ENCODE data around the gene LAMA3. TPM values are rescaled to one million over a fixed set of nuclear protein-coding genes. Genes with fewer than 3 reads are reported as not detected.

The LAMA3 gene
- total RNA-seq, 4 donors from 2014 or later: 46.3 to 80.6 (median 67.1) TPM

DNA sequence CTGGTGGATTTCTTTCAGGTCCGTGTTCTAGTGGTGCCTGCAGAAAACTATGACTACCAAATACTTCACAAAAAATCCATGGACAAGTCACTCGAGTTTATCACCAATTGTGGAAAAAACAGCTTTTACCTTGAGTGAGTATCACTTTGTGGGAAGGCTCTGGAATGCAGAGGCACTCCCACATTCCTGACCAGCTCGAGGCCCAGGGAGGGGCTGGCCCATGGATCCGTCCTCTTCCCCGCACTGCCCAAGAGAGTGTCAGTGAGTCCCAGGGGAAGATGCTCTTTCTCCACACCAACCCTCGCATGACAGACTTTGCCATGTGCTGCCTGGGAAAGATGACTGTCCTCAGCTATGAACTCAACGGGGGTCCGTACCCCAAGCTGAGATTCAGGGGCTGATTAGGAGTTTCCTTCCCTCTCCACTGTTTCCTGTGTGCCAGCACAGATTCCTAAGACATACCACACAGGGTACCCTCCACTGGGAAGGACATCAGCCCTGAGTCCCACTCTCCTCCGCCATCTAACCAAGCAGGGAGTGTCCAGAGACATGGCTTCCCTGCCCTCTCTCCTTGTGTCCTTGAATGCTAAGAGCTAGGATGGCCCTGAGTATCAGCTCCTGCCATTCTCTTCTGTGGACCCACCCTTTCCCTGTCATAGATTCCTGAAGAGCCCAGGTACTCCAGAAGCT is 155.9 kb downstream of the LAMA3 start:
- TF ChIP-seq, protein P1, sequence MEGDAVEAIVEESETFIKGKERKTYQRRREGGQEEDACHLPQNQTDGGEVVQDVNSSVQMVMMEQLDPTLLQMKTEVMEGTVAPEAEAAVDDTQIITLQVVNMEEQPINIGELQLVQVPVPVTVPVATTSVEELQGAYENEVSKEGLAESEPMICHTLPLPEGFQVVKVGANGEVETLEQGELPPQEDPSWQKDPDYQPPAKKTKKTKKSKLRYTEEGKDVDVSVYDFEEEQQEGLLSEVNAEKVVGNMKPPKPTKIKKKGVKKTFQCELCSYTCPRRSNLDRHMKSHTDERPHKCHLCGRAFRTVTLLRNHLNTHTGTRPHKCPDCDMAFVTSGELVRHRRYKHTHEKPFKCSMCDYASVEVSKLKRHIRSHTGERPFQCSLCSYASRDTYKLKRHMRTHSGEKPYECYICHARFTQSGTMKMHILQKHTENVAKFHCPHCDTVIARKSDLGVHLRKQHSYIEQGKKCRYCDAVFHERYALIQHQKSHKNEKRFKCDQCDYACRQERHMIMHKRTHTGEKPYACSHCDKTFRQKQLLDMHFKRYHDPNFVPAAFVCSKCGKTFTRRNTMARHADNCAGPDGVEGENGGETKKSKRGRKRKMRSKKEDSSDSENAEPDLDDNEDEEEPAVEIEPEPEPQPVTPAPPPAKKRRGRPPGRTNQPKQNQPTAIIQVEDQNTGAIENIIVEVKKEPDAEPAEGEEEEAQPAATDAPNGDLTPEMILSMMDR (IDR thresholded peaks at IDR 0.05): no peak
- TF ChIP-seq EP300 (IDR thresholded peaks at IDR 0.05) (no peak), POLR2A (IDR thresholded peaks at IDR 0.05) (no peak)
- 59 to 64% methylated on average over 9 of the region's 9 CpGs for WGBS, 2 donors
- DNase-seq (ENCODE audit: low spot score in 2 of 2): no peak
- H3K27ac ChIP-seq: peak overlapping the region in 1 of 4 donors; percentile 46
- peaks cover 0 to 66% (median 0%) of the 10 kb centered on the region in 3 donors for H3K36me3 ChIP-seq
- no peaks in the 10 kb centered on the region for H3K9me3 ChIP-seq
- no peak overlapping the region for H3K4me3 ChIP-seq
- H3K4me1 ChIP-seq: no peaks in the 10 kb centered on the region
- no peaks in the 10 kb centered on the region for H3K27me3 ChIP-seq

GRCh38 chr18:23845988-23846630 is 156.9 kb downstream of the LAMA3 start:
- H3K9me3 ChIP-seq: no peaks in the 10 kb centered on the region
- no peak overlapping the region for H3K27ac ChIP-seq
- 94 to 95% methylated on average over 15 of the region's 15 CpGs for WGBS, 2 donors
- DNase-seq (ENCODE audit: low spot score in 2 of 2): no peak
- no peaks in the 10 kb centered on the region for H3K27me3 ChIP-seq
- no peak for TF ChIP-seq EP300 (IDR thresholded peaks at IDR 0.05)
- TF ChIP-seq, protein P1 (IDR thresholded peaks at IDR 0.05): no peak
- TF ChIP-seq POLR2A (IDR thresholded peaks at IDR 0.05): no peak
- H3K36me3 ChIP-seq: peaks cover 0 to 72% (median 0%) of the 10 kb centered on the region in 3 donors
- no peak overlapping the region for H3K4me3 ChIP-seq
- H3K4me1 ChIP-seq: no peaks in the 10 kb centered on the region

- Histone ChIP-seq H3K36me3 (peaks cover 0 to 69% (median 0%) of the 10 kb centered on the region in 3 donors), H3K27me3 (no peaks in the 10 kb centered on the region), H3K27ac (no peak overlapping the region), H3K4me3 (no peak overlapping the region), H3K9me3 (no peaks in the 10 kb centered on the region), H3K4me1 (no peaks in the 10 kb centered on the region)
- DNase-seq (ENCODE audit: low spot score in 2 of 2): no peak
- 87 to 91% methylated on average over 17 of the region's 19 CpGs for WGBS, 2 donors
- no peak for TF ChIP-seq POLR2A (IDR thresholded peaks at IDR 0.05)
These were observed 158.2 kb downstream of the LAMA3 start for GRCh38 chr18:23847321-23847986.

DNA sequence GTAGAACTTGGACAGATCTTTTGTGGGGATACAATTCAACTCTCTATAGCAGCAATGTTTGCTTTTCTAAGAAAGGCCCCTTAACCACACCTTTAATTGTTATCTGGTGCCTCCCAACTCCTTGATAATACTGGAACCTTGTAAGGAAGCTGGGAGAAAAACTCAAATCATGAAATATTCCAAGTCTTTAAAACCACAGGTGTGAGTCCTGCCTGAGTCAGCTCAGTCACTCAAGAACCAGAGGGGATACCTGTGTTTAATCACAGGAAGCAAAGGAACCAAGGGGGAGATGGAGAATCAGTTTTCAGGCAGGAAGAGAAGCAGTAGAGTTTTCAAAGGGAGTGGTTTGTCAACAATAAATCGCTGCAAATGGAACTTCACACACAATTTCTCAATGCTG is 159.9 kb downstream of the LAMA3 start:
- TF ChIP-seq EP300 (IDR thresholded peaks at IDR 0.05): no peak
- TF ChIP-seq, protein P1 (IDR thresholded peaks at IDR 0.05): no peak
- no peak for TF ChIP-seq POLR2A (IDR thresholded peaks at IDR 0.05)
- Histone ChIP-seq H3K4me3 (no peak overlapping the region), H3K9me3 (no peaks in the 10 kb centered on the region), H3K4me1 (no peaks in the 10 kb centered on the region), H3K27me3 (no peaks in the 10 kb centered on the region), H3K27ac (no peak overlapping the region), H3K36me3 (peaks cover 0 to 62% (median 0%) of the 10 kb centered on the region in 3 donors)
- DNase-seq (ENCODE audit: low spot score in 2 of 2): no peak
- WGBS, 2 donors: 76 to 79% methylated on average over 1 of the region's 1 CpG

GRCh38 chr18:23850215-23850614 is 161.0 kb downstream of the LAMA3 start:
- H3K36me3 ChIP-seq: peaks cover 0 to 59% (median 0%) of the 10 kb centered on the region in 3 donors
- no peaks in the 10 kb centered on the region for H3K4me1 ChIP-seq
- H3K27me3 ChIP-seq: no peaks in the 10 kb centered on the region
- H3K4me3 ChIP-seq: no peak overlapping the region
- no peaks in the 10 kb centered on the region for H3K9me3 ChIP-seq
- WGBS, 2 donors: 90 to 94% methylated on average over 3 of the region's 3 CpGs
- H3K27ac ChIP-seq: no peak overlapping the region
- TF ChIP-seq, protein P1 (IDR thresholded peaks at IDR 0.05): no peak
- TF ChIP-seq EP300 (IDR thresholded peaks at IDR 0.05) (no peak), POLR2A (IDR thresholded peaks at IDR 0.05) (no peak)
- no peak for DNase-seq (ENCODE audit: low spot score in 2 of 2)

All from tibial nerve (tissue), 4 donors.